RWPE2 (cell line): ENCODE results near the gene GPHA2.

Experiments
- ATAC-seq: fragments of 200-7000 bp; cut with Tn5 transposase; 3 replicates; pipeline ENCODE4 v1.9.1; 2021; ENCODE audit warnings: low read depth
- DNase-seq: peaks from one replicate; pipeline ENCODE4 v3.0.0-alpha.2; 2020; ENCODE audit warnings: low spot score
- H3K27ac ChIP-seq: fragments of 450-650 bp; 2 replicates; pipeline ENCODE4 v1.5.1; 2017; ENCODE audit warnings: mild to moderate bottlenecking; ENCODE audit not compliant: poor library complexity, severe bottlenecking
- H3K27me3 ChIP-seq: fragments of 250-450 bp; sonication (Bioruptor Pico); 2 replicates; pipeline ENCODE4 v1.5.1; 2021; ENCODE audit warnings: mild to moderate bottlenecking, moderate library complexity; ENCODE audit not compliant: insufficient read depth, poor library complexity, severe bottlenecking
- H3K36me3 ChIP-seq: fragments of 250-450 bp; sonication (Bioruptor Pico); 2 replicates; pipeline ENCODE4 v1.5.1; 2020; ENCODE audit warnings: low read depth, mild to moderate bottlenecking, moderate library complexity
- H3K4me1 ChIP-seq: fragments of 250-450 bp; sonication (Bioruptor Pico); 2 replicates; pipeline ENCODE4 v1.5.1; 2021; ENCODE audit warnings: mild to moderate bottlenecking, moderate library complexity; ENCODE audit not compliant: insufficient read depth, poor library complexity, severe bottlenecking
- H3K4me3 ChIP-seq: fragments of 250-450 bp; sonication (Bioruptor Pico); 2 replicates; pipeline ENCODE4 v1.5.1; 2021; ENCODE audit warnings: mild to moderate bottlenecking, moderate library complexity; ENCODE audit not compliant: severe bottlenecking
- H3K9me3 ChIP-seq: fragments of 250-450 bp; sonication (Bioruptor Pico); 2 replicates; pipeline ENCODE4 v1.5.1; 2021; ENCODE audit warnings: mild to moderate bottlenecking, moderate library complexity; ENCODE audit not compliant: severe bottlenecking
- TF ChIP-seq, protein P1 (sequence below): fragments of 450-650 bp; IDR thresholded peaks from one replicate; pipeline ENCODE4 v1.5.1; 2017; ENCODE audit warnings: mild to moderate bottlenecking, moderate library complexity; ENCODE audit not compliant: poor library complexity, severe bottlenecking

GPHA2 gene

DNA sequence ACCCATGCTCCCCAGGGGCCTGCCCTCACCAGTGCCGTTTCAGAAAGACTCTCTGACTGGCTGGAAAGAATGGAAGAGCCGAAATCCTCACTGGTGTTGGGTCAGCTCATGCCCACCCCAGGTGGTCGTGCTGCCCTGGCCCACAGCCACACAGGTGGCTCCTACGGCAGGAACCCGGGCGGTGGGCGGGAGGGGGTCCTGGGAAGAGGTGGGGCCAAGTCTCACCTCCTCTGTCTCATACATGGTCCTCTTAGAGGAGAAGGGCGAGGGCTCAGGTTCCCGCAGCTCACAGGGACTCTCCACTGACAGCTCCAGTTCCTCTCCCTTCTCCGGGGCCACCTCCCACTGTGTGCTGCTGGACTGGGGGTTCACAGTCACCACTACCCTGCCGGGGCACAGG lies 26.9 kb downstream of the GPHA2 start:
- Histone ChIP-seq H3K36me3 (peaks cover 59% of the 10 kb centered on the region), H3K9me3 (no peaks in the 10 kb centered on the region), H3K27ac (no peak overlapping the region), H3K27me3 (no peaks in the 10 kb centered on the region), H3K4me3 (no peak overlapping the region), H3K4me1 (no peaks in the 10 kb centered on the region)
- DNase-seq: no peak
- no peak for ATAC-seq
- TF ChIP-seq, protein P1, sequence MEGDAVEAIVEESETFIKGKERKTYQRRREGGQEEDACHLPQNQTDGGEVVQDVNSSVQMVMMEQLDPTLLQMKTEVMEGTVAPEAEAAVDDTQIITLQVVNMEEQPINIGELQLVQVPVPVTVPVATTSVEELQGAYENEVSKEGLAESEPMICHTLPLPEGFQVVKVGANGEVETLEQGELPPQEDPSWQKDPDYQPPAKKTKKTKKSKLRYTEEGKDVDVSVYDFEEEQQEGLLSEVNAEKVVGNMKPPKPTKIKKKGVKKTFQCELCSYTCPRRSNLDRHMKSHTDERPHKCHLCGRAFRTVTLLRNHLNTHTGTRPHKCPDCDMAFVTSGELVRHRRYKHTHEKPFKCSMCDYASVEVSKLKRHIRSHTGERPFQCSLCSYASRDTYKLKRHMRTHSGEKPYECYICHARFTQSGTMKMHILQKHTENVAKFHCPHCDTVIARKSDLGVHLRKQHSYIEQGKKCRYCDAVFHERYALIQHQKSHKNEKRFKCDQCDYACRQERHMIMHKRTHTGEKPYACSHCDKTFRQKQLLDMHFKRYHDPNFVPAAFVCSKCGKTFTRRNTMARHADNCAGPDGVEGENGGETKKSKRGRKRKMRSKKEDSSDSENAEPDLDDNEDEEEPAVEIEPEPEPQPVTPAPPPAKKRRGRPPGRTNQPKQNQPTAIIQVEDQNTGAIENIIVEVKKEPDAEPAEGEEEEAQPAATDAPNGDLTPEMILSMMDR: no peak

DNA sequence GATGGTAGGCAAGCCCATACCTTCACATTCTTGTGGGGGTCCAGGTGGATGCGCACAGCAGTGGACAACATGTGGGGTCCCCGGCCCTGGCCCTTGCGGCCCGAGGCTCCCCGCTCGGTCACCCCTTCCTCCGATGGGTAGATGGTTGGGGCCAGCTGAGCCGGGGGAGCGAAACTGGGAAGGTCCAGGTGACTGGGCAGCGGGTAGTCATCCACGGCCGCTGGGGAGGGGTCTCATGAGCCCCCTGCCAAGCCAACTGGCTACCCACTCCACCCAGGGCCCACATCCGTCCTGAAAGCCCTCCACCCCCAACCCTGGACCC lies 29.4 kb downstream of the GPHA2 start:
- TF ChIP-seq, protein P1: no peak
- H3K27me3 ChIP-seq: no peaks in the 10 kb centered on the region
- no peaks in the 10 kb centered on the region for H3K4me1 ChIP-seq
- H3K4me3 ChIP-seq: no peak overlapping the region
- no peak overlapping the region for H3K27ac ChIP-seq
- ATAC-seq (no peak), DNase-seq (no peak)
- no peaks in the 10 kb centered on the region for H3K9me3 ChIP-seq
- H3K36me3 ChIP-seq: peaks cover 63% of the 10 kb centered on the region

DNA sequence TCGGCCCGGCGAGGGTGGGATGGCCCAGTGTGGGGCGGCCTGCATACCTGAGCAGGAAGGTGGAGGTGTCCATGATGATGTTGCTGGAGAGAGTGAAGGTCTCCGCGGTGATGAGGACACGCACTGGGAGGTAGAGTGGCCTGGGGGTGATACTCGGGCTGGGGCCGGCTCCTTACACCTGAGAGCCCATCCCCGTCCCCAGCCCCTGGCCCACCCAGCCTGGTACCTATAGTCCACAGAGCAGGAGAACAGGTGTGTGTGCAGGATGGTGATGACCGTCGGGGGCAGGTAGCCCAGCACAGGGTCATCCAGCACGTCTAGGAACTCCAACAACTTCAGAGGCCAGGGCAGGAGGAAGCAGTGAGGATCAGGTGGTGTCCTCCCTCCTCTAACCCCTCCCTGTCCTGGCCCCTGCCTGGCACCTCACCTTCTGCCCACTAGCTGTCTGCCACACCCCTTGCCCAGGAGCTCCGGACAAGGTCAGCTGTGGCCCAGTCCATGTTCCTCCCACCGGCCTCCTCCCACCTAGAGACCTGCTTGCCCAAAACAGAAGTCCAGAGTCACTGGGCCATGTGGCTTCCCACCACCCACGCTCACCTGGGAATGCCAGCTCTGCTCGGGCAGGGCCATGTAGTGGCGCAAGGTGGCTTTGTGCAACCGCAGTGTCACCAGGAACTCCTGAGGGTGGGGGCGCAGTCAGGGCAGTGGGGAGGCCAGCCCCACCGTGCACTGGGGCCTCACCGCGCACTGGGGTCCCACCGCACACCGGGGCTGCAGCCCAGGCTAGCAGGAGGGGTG lies 30.0 kb downstream of the GPHA2 start:
- Histone ChIP-seq H3K36me3 (peaks cover 58% of the 10 kb centered on the region), H3K4me3 (no peak overlapping the region), H3K27ac (no peak overlapping the region), H3K4me1 (no peaks in the 10 kb centered on the region), H3K27me3 (no peaks in the 10 kb centered on the region), H3K9me3 (no peaks in the 10 kb centered on the region)
- DNase-seq: no peak
- no peak for ATAC-seq
- TF ChIP-seq, protein P1: no peak

DNA sequence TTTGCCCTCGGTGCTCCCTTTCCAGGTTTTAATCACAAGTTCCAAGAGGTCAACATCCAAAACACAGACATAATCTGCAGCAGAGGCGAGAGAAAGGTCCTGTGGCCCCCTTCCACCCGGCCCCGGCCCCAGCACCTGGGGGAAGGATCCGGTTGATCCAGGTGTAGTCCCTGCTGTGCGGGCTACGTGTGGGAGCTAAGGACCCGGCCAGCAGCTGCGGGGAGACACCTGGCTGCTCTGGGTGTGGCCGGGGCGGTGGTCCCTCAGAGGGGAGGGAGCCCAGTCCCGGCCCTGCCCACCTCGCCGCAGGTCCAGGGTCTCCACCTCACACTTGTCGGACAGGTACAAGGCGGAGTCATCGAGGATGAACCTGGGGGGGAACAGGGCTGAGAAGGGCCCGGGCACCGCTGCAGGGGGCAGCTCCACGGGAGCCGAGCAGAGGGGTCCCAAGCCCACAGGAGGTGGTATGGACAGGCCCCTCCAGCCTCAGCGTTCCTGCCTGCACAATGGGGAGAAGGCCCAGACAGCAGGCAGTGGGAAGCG lies 32.3 kb downstream of the GPHA2 start:
- TF ChIP-seq, protein P1: no peak
- Histone ChIP-seq H3K4me1 (no peaks in the 10 kb centered on the region), H3K9me3 (no peaks in the 10 kb centered on the region), H3K36me3 (peaks cover 45% of the 10 kb centered on the region), H3K27me3 (no peaks in the 10 kb centered on the region), H3K4me3 (no peak overlapping the region), H3K27ac (no peak overlapping the region)
- DNase-seq (no peak), ATAC-seq (no peak)

DNA sequence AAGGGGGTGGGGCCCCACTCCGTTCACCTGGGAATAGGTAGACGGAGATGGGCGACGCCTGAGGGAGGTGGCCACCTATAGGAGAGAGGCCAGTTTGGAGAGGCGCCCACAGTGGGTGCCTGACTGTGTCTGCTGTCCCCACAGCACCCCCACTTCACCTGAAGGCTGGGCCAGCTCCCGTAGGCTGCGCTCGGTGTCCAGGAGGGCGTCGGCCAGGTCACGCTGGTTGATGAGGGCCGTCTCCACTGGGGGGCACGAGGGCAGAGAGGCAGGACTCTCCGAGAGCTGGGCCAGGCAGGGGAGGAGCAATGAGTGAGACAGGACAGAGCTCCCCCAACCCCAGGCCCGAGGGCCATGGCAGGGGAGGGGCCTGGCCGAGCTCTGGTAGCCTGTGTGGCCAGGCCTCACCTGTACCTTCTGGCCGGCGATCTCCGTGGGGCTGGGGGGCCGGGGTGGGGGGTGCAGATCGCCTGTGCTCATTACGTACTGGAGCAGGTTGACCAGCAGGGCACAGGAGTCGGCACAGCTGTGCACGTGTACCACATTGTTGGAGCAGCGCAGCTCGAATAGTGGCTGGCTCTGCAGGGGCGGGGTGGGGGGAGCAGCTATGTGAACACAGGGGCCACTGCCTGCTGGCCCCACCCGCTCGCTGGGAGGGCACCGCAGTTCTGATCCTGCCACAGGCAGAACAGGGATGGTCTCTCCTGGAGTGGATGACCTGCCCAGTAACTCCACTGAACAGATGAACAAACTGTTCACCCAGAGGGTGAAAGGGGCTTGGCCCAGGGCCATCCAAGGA lies 33.4 kb downstream of the GPHA2 start:
- Histone ChIP-seq H3K4me3 (no peak overlapping the region), H3K27ac (no peak overlapping the region), H3K36me3 (peaks cover 41% of the 10 kb centered on the region), H3K4me1 (no peaks in the 10 kb centered on the region), H3K27me3 (no peaks in the 10 kb centered on the region), H3K9me3 (no peaks in the 10 kb centered on the region)
- TF ChIP-seq, protein P1: no peak
- no peak for ATAC-seq
- DNase-seq: no peak
